ENCODE measurements around the gene CUX1. TPM values are rescaled to one million over a fixed set of nuclear protein-coding genes. Genes with fewer than 3 reads are reported as not detected.

The CUX1 gene
- total RNA-seq, 3 donors from 2014 or later = 35.1 to 54.4 (median 41.1) TPM

DNA sequence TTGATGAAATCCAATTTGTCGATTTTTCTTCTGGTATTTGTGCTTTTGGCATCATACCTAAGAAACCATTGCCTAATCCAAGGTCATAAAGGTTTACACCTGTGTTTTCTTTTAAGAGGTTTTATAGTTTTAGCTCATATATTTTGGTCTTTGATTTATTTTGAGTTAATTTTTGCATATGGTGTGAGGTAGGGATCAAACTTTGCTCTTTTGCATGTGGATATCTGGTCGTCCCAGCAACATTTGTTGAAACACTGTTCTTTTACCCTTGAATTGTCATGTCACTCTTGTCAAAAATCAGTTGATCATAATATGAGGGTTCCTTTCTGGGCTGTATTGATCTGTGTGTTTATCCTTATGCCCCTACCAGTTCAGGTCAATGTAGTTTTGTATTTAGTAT lies 236.7 kb downstream of the CUX1 start:
- TF ChIP-seq POLR2AphosphoS5 (IDR thresholded peaks at IDR 0.05) (no peak), POLR2A (IDR thresholded peaks at IDR 0.05) (no peak)
- Histone ChIP-seq H3K9me3 (peaks cover 8 to 13% of the 10 kb centered on the region in 2 donors), H3K4me3 (no peak overlapping the region), H3K36me3 (no peaks in the 10 kb centered on the region), H3K4me1 (no peaks in the 10 kb centered on the region), H3K27ac (no peak overlapping the region), H3K27me3 (no peaks in the 10 kb centered on the region)
- intact Hi-C loops (cut with DNase I; ENCODE audit: low total_unique reads) = no loop called here
- DNase-seq (ENCODE audit: low spot score in 2 of 2) = no peak

DNA sequence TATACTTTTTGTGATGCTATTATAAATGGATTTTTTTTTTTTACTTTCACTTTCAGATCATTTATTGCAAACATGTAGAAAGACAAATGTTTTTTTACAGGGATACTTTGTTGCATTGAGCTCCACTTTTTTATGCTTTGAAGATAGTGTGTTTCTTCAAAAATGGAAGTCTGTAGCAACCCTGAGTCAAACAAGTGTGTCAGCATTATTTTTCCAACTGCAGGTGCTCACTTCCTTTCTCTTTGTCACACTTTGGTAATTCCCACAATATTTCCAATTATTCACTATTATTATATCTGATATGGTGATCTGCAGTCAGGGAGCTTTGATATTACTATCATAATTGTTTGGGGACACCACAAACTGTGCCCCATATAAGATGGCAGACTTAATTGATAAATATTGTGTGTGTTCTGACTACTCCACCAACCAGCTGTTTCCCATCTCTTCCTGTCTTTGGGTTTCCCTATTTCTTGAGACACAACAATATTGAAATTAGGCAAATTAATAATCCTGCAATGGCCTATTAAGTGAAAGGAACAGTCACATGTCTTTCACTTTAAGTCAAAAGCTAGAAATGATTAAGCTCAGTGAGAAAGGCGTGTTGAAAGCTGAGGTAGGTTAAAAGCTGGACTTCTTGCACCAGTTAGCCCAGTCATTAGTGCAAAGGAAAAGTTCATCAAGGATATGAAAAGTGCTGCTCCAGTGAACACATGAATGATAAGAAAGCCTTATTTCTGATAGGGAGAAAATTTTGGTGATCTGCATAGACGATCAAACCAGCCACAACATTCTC lies 238.0 kb downstream of the CUX1 start:
- no peaks in the 10 kb centered on the region for H3K27me3 ChIP-seq
- intact Hi-C loops (cut with DNase I; ENCODE audit: low total_unique reads) = no loop called here
- no peak for DNase-seq (ENCODE audit: low spot score in 2 of 2)
- no peak for TF ChIP-seq POLR2A (IDR thresholded peaks at IDR 0.05)
- TF ChIP-seq, protein P1, sequence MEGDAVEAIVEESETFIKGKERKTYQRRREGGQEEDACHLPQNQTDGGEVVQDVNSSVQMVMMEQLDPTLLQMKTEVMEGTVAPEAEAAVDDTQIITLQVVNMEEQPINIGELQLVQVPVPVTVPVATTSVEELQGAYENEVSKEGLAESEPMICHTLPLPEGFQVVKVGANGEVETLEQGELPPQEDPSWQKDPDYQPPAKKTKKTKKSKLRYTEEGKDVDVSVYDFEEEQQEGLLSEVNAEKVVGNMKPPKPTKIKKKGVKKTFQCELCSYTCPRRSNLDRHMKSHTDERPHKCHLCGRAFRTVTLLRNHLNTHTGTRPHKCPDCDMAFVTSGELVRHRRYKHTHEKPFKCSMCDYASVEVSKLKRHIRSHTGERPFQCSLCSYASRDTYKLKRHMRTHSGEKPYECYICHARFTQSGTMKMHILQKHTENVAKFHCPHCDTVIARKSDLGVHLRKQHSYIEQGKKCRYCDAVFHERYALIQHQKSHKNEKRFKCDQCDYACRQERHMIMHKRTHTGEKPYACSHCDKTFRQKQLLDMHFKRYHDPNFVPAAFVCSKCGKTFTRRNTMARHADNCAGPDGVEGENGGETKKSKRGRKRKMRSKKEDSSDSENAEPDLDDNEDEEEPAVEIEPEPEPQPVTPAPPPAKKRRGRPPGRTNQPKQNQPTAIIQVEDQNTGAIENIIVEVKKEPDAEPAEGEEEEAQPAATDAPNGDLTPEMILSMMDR (IDR thresholded peaks at IDR 0.05) = no peak
- TF ChIP-seq POLR2AphosphoS5 (IDR thresholded peaks at IDR 0.05) = no peak
- H3K27ac ChIP-seq = no peak overlapping the region
- H3K4me3 ChIP-seq = no peak overlapping the region
- no peaks in the 10 kb centered on the region for H3K36me3 ChIP-seq
- H3K9me3 ChIP-seq = peaks cover 8 to 13% of the 10 kb centered on the region in 2 donors
- H3K4me1 ChIP-seq = no peaks in the 10 kb centered on the region

DNA sequence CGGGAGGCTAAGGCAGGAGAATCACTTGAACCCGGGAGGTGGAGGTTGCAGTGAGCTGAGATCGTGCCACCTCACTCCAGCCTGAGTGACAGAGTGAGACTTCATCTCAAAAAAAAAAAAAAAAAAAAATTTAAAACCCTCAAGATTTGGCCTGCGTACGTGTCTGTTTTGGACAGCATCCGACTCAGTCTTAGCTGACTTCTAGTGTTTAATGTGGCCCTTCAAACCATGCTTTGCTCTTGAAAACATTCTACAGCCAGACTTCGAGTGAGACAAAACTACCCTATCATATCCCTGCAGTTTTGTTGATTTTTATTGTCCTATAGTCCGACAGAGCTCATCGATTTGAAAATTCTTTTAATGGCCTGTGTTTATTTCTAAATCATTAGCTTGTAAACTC lies 242.1 kb downstream of the CUX1 start:
- intact Hi-C loops (cut with DNase I; ENCODE audit: low total_unique reads) = no loop called here
- TF ChIP-seq POLR2AphosphoS5 (IDR thresholded peaks at IDR 0.05) (no peak), POLR2A (IDR thresholded peaks at IDR 0.05) (no peak)
- TF ChIP-seq, protein P1 (IDR thresholded peaks at IDR 0.05) = no peak
- Histone ChIP-seq H3K27me3 (no peaks in the 10 kb centered on the region), H3K36me3 (no peaks in the 10 kb centered on the region), H3K4me3 (no peak overlapping the region), H3K27ac (no peak overlapping the region), H3K9me3 (peaks cover 0 to 7% of the 10 kb centered on the region in 2 donors), H3K4me1 (no peaks in the 10 kb centered on the region)
- DNase-seq (ENCODE audit: low spot score in 2 of 2) = no peak

DNA sequence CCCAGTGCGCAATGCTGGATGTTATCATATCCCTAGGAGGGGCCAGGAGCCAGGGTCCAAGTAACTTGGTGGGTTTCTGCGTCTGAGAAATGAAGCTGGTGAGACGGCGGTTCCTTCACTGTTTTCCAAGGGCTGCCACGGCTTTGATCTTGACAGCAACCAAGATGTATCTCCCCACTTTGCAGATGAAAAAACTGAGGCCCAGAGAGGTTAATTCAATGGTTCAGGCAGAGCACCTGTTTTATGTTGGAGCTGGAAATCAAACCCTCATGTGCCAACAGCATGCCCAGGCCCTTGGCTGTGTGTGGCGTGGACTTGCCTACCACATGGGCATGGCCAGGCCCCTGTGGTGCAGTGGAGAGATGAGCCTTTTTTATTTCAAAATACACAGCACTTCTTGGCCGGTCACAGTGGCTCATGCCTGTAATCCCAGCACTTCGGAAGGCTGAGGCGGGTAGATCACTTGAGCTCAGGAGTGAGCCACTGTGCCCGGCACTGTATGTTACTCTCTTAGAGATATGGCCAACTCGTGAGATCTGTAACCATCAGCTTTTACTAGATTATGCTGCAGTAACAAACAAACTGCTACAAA lies 244.0 kb downstream of the CUX1 start:
- intact Hi-C loops (cut with DNase I; ENCODE audit: low total_unique reads) = no loop called here
- H3K27ac ChIP-seq = no peak overlapping the region
- H3K27me3 ChIP-seq = no peaks in the 10 kb centered on the region
- no peak overlapping the region for H3K4me3 ChIP-seq
- peaks cover 0 to 2% of the 10 kb centered on the region in 2 donors for H3K9me3 ChIP-seq
- H3K36me3 ChIP-seq = no peaks in the 10 kb centered on the region
- no peaks in the 10 kb centered on the region for H3K4me1 ChIP-seq
- DNase-seq (ENCODE audit: low spot score in 2 of 2) = peak in 1 of 2 donors; percentile 20
- no peak for TF ChIP-seq POLR2AphosphoS5 (IDR thresholded peaks at IDR 0.05)
- TF ChIP-seq, protein P1 (IDR thresholded peaks at IDR 0.05) = no peak
- no peak for TF ChIP-seq POLR2A (IDR thresholded peaks at IDR 0.05)

DNA sequence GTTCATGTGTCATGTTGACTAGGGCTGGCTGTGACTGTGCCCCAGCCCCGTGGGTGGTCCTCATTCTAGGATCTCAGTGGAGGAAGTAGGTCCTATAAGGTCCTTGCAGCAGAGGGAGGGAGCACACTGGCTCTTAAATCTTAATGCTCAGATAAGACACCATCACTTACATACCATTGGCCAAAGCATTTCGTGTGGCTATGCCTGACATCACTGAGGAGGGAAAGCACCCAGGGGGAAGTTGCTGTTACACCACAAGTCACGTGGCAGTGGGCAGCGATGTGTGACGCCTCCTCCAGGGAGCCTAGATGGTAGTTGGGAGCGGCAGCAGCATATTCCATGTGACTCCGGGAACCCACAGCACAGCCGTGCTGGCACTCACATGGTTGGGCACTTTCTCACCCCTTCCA lies 244.6 kb downstream of the CUX1 start:
- H3K9me3 ChIP-seq = no peaks in the 10 kb centered on the region
- TF ChIP-seq POLR2A (IDR thresholded peaks at IDR 0.05) = no peak
- TF ChIP-seq, protein P1 (IDR thresholded peaks at IDR 0.05) = no peak
- TF ChIP-seq POLR2AphosphoS5 (IDR thresholded peaks at IDR 0.05) = no peak
- peak in 1 of 2 donors; percentile 41 for DNase-seq (ENCODE audit: low spot score in 2 of 2)
- H3K27ac ChIP-seq = no peak overlapping the region
- H3K27me3 ChIP-seq = no peaks in the 10 kb centered on the region
- H3K4me1 ChIP-seq = no peaks in the 10 kb centered on the region
- H3K36me3 ChIP-seq = no peaks in the 10 kb centered on the region
- intact Hi-C loops (cut with DNase I; ENCODE audit: low total_unique reads) = no loop called here
- H3K4me3 ChIP-seq = no peak overlapping the region

All from breast epithelium (tissue), 4 donors.